ENCODE results near the gene PRRT1.

DNA sequence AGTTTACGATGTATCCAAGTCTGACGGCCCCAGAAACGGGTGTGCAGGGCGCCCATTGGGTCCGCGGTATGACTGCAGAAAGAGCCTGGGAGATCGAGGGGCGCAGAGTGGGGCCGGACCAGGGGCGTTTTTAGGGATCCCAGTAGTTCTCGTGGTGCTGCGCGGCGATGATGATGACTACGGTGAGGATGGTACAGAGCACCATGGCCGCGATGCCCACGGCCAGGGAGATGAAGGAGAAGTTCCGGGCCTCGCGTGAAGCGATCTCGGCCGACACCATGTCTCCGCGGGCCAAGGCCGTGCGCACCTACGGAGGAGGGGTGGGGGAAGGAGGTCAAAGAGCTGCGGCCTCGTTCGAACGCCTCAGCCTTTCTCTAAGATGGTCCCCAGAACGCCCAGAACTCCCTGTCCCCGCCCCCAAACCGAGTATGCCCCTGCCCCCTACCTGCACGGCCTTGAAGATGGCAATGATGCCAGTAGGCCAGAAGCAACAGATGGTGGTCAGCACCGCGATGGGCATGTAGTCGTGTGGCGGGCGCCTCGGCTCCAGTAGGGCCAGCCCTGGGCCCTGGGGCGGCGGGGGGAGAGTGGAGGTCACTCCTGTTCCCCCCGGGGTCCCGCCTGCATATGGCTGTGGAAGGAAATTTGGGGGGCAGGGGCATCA, 2.5 kb downstream of the PRRT1 start:
- TF ChIP-seq CTCF (conservative IDR thresholded peaks at IDR 0.05) (no peak), EZH2 (IDR thresholded peaks at IDR 0.05; ENCODE audit: low read depth) (no peak)

All from PC-9 (cell line).